ENCODE data around the gene IFI44.
A peak's percentile ranks its signal among the peaks of the same experiment; 100 is the strongest.

The IFI44 gene, protein sequence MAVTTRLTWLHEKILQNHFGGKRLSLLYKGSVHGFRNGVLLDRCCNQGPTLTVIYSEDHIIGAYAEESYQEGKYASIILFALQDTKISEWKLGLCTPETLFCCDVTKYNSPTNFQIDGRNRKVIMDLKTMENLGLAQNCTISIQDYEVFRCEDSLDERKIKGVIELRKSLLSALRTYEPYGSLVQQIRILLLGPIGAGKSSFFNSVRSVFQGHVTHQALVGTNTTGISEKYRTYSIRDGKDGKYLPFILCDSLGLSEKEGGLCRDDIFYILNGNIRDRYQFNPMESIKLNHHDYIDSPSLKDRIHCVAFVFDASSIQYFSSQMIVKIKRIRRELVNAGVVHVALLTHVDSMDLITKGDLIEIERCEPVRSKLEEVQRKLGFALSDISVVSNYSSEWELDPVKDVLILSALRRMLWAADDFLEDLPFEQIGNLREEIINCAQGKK

DNA sequence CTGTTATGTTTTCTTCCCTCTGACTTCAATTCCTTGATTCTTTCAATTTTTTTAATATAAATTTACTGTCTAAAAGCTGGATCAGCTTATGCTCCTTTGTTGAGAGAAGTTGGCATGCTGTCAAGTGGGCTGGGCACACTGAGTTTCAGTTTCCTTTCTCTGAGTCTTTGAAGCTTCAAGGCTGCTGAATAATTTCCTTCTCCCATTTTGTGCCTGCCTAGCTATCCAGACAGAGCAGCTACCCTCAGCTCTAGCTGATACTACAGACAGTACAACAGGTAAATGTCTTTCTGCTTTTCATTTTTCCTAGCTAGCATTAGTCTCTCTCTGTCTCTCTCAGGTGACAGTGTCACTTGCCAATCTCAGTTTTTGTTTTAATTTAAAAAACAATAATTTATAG, at the start of gene IFI44:
Gene IFI44, plus strand, starts transcription at position 204 of the 400 bp plus-strand sequence. CDS start 365 bp downstream, outside the sequence.
- peak; percentile 76 for DNase-seq

DNA sequence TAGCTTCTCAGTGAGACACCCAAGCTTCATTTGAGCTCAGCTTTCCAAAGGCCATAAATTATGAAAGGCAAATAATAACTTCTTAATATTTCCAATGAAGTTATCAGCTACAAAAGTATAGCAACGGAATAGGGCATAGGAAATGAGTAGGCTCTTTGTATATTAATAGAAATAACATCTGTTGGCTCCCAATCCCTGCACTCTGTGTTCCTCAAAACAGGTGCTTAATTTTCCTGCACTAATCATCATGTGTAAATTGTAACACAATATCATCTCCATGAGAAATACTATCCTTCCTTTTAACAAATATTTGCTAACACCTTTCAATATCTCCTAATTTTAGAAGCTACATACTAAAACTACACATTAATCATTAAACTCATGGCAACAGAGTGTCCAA, 48.6 kb upstream of the IFI44 start:
- DNase-seq: no peak

DNA sequence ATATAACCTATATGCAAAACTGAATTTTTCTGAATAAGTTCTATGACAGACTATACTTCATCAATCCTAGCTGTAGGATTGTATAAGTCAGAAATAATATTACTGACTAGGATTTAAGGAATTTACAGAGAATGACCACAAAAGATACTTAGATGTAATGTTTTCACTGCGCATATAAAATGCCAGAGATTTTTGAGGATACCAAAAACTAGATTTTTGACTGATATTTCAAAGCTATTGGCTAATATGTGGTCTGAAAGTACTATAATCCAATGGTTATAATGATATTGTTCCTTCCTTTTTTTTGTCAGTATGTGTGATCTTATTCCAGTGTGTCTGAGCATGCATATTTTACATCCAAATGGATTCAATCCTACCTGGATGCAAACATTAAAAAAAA, 46.4 kb upstream of the IFI44 start:
- no peak for DNase-seq

DNA sequence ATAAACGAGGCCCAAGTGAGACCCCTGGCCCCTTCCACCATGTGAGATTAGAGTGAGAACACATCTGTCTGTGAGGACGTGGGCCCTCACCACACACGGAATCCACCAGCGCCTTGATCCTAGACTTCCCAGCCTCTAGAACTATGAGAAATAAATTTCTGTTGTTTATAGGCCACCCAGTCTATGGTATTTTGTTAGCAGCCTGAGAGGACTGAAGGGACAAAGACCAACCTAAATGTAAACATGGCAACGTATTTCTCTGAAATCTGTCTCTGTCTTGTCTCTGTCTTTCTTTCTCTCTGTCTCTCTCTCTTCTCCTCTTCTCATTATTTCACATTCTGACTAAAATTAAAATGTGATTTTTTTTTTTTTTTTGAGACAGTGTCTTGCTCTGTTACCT, 45.0 kb upstream of the IFI44 start:
- no peak for DNase-seq

DNA sequence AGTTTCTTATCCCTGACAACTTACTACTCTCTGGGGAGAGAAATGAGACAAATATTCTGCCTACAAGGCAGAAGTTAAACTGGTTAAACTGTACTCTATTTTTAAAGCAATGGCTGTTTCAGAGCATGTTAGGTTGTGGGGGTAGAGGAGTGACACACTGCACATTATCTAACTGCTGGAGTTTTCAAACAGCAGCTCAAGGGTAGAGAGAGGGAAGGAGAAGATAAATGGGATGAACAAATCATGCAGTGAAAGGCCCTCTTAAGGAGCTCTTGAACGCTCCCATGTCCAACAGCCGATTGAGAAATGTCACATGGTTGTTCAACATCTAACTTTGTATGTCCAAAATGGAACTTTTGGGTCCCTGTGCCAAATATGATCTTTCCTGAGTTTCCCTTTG, 43.4 kb upstream of the IFI44 start:
- no peak for DNase-seq

DNA sequence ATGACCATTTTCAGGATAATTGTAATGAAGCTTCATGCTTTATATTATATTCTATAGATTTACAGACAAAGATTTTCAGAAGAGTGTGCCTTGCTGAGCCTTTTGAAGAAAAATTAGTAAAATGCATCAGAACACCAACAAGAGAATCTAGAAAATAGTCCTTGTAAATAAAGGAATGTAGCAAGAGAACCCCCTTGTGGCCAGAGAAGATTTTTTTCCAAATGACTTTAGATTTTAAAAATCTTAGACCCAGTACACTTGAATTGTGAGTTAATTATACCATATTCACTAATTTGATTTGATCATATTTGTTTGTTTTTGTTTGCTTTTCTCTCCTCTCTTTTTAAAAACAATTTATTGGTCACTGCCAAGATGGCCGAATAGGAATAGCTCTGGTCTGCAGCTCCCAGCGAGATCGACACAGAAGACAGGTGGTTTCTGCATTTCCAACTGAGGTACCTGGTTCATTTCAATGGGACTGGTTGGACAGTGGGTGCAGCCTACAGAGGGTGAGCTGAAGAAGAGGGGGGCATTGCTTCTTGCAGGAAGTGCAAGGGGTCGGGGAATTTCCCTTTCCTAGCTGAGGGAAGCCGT, 42.2 kb upstream of the IFI44 start:
- no peak for DNase-seq

DNA sequence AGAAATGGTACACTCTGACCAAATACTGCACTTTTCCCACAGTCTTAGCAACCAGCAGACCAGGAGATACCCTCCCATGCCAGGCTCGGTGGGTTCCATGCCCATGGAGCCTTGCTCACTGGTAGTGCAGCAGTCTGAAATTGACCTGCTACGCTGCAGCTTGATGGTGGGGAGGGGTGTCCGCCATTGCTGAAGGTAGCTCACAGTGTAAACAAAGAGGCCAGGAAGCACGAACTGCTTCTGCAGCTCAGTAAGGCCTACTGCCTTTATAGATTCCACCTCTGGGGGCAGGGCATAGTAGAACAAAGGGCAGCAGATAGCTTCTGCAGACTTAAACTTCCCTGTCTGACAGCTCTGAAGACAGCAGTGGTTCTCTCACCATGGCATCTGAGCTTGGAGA, 41.7 kb upstream of the IFI44 start:
- DNase-seq: no peak

DNA sequence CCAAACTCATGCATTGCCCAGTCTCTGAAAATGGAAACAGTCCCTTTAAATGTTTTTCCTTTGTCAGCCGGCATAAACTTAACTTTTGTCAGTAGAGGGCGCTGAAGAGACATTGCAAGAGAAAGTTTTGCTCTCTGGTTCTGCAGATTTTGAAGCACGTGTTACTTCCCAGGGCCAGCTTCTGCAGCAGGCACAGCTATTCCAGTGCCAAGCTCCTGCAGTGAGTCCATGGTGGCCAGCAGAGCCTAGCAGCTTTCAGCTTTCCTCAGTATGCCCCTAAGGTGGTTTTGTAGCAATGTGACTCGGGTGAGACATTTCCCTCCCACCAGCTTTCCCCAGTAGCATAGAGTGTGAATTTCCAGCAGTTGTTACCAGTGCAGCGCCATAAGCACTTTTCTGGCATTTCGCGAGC, 32.0 kb upstream of the IFI44 start:
- peak; percentile 69 for DNase-seq

DNA sequence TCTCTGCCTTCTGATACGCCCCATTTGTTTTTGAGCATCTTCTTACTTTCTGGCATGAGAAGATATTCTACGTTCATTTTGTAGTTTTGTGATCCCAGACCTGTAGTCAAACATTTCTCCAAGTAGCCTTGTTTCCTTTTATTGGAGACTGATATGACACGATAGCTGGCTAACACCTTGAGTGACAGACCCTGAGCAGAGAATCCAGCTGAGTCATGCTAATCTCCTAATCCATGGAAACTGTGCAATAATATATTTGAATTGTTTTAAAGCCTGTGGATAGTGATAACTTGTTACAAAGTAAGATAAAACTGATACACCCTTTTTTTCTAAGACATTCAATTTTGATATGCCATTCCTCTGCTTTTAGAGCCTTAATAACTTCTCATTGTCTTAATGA, 30.6 kb upstream of the IFI44 start:
- no peak for DNase-seq

DNA sequence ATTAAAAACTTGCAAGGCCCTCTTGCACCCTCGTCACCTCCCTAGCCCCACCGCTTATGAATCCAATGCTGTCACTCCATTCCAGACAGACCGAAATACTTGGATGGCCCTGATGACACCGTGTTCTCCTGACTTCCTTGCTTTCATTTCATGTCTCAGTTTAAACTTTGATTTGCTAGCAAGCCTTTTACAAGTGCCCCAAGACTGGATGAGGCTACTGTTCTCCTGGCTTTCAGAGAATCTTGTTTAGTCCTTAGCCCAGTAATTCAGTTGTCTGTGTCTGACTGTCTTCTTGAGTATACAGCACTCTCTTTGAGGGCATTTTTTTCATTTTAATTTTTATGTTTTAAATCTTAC, 30.2 kb upstream of the IFI44 start:
- no peak for DNase-seq

DNA sequence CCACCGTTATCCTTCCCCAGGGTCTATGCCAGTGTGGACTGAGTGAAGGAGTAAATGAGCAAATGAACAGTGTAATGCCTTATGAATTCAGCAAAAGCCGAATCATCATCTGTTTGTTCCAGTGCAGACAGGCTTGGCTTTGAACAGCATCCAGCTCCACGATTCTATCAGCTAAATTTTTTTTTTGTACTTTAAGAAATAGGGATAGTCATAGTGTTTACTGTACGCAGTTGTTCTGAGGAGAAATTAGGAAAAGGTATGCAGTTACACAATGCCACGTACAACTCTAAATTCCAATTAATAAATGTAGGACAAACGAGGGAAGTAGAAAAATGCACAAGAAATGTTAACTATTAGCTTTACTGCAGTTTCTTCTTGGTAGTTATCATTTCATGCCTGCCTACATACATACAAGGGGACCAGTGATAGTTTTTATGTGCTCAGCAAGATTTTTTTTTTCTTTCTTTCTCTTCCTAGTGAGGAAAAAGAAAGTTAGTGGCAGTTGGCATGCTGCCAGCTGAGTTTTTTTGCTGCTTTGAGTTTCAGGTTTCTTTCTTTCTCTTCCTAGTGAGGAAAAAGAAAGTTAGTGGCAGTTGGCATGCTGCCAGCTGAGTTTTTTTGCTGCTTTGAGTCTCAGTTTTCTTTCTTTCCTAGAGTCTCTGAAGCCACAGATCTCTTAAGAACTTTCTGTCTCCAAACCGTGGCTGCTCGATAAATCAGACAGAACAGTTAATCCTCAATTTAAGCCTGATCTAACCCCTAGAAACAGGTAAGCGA, 29.6 kb upstream of the IFI44 start, which contains the start of gene IFI44L:
Gene IFI44L, plus strand, starts transcription at position 646 of the 777 bp plus-strand sequence. CDS start 7,468 bp downstream, outside the sequence.
- peak; percentile 3 for DNase-seq

DNA sequence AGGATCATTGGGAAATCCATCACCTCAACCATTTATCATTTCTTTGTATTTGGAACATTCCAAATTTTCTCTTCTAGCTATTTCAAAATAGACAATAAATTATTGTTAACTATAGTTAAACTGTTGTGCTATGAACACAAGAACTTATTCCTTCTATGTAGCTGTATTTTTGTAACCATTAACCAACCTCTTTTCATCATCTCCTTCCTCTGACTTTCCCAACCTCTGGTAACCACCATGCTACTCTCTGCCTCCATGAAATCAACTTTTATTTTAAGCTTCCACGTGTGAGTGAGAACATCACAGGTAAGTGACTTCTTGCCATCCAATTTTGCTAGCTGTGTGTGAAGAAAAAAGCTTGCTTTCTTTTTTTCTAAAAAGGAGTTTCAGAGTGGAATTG, 29.0 kb upstream of the IFI44 start:
- no peak for DNase-seq

DNA sequence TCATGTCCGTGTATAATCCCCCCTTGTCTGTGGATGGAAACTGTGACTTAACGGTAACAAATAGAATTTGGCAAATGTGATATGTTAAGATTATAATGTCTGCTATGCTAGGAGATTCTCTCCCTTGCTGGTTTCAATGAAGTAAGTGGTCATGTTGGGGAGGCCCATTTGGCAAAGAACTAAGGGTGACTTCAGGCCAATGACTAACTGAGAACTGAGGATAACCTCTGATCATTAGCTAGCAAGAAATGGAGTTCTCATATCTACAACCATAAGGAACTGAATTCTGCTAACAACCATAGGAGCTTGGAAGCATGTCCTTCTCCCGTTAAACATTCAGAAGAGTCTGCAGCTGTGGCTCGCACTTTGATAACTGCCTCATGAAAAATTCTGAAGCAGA, 27.1 kb upstream of the IFI44 start:
- DNase-seq: no peak

DNA sequence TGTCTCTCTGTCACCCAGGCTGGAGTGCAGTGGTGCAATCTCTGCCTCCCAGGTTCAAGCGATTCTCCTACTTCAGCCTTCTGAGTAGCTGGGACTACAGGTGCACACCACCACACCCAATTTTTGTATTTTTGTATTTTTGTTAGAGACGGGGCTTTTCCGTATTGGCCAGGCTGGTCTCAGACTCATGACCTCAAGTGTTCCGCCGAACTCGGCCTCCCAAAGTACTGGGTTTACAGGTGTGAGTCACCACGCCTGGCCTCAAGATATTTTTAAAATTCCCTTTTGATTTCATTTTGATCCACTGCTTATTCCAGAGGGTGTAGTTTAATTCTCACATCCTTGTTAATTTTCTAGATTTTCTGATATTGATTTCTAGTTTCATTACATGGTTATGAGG, 25.6 kb upstream of the IFI44 start:
- no peak for DNase-seq

DNA sequence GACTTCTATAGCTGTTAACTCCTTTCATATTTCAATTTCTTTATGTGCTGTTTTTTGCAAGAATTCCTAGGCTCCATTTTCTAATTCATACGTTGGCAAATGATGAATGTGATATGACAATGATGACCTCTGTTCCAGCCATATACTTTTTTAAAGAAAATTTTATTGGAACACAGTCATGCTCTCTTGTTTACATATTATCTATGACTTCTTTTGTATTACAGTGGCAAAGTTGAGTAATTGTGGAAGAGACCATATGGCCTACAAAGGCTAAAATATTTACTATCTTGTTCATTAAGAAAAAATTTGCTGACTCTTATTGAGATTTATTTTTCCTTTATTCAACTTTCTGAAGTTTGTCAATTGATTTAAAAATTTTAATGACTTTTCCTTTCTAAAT, 22.3 kb upstream of the IFI44 start:
- DNase-seq: no peak

DNA sequence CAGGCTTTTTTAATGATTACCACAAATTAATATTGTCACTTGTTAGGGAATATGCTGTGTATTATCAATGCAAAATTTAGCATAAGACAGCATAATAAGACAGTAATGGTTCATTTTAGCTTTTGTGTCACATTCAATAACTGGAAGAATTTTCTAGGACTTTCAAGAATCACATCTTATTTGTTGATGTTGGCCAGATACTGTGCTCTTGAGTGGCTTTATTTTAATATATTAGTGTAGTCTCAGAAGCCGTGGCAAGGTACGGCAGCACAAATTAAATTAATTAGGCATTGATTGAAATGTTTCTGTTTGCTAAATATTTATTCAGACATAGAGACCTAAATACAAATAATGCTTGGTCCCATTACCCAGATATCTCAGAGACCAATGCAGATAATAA, 19.0 kb upstream of the IFI44 start:
- DNase-seq: no peak

DNA sequence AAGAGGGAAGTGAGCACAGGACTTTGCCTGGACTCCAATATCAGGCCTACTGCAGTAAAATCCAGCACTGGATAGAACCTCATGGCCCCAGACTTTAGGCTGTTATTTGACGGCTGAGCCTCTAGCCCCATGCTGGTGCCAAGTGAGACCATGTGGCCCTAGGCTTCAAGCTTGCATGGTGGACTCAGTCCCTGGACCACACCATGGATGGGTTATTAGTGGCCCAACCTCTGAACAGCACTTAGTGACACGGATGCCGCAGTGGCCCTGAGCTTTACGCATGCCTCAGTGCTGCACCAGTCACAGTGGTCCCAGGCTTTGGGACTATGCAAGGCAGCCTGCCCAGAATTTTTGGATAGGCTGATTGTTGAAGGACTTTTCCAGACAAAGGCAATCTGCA, 16.4 kb upstream of the IFI44 start:
- no peak for DNase-seq

DNA sequence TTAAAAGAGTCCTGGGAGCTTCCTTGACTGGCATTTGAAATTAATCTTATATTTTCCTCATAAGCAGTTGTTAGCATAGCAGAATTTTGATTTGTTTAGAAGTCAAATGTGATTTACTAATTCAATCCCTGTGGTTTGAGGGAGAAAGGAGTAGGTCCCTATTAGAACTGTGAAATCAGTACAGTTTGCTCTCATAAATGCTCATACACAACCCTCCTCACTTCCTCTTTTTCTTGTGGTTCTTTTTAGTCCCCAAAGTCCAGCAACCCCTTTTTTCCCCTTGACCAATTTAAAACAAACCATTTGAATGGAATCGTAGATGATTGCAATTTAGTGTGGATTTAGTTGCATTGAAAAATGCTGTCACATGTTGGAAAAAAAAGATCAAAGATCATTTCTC, 9.2 kb upstream of the IFI44 start:
- DNase-seq: no peak

DNA sequence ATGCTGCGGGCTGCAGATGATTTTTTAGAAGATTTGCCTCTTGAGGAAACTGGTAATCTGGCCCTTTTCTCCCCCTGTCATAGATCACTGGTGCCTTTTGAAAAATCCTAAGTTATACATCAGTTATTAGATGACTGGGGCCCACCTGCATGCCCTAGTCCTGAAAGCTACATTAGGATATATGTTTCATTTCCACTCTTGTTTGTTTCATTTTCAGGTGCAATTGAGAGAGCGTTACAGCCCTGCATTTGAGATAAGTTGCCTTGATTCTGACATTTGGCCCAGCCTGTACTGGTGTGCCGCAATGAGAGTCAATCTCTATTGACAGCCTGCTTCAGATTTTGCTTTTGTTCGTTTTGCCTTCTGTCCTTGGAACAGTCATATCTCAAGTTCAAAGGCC, 8.1 kb upstream of the IFI44 start:
- no peak for DNase-seq

DNA sequence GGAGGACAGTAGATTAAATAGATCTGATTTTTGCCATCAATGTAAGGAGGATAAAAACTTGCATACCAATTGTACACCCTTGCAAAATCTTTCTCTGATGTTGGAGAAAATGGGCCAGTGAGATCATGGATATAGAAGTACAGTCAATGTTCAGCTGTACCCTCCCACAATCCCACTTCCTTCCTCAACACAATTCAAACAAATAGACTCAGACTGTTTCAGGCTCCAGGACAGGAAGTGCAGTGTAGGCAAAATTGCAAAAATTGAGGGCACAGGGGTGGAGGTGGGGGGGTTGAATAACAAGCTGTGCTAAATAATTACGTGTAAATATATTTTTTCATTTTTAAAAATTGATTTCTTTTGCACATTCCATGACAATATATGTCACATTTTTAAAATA, 3.9 kb upstream of the IFI44 start:
- peak; percentile 57 for DNase-seq

DNA sequence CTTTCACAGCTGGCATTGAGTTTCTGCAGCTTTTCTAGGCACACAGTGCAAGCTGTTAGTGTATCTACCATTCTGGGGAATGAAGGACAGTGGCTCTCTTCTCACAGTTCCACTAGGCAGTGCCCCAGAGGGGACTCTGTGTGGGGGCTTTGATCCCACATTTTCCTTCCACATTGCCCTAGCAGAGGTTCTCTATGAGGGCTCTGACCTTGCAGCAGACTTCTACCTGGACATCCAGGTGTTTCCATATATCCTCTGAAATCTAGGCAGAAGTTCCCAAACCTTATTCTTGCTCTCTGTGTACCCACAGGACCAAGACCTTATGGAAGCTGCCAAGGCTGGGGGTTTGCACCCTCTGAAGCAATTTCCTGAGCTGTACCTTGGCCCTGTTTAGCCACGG, 2.4 kb upstream of the IFI44 start:
- DNase-seq: no peak

DNA sequence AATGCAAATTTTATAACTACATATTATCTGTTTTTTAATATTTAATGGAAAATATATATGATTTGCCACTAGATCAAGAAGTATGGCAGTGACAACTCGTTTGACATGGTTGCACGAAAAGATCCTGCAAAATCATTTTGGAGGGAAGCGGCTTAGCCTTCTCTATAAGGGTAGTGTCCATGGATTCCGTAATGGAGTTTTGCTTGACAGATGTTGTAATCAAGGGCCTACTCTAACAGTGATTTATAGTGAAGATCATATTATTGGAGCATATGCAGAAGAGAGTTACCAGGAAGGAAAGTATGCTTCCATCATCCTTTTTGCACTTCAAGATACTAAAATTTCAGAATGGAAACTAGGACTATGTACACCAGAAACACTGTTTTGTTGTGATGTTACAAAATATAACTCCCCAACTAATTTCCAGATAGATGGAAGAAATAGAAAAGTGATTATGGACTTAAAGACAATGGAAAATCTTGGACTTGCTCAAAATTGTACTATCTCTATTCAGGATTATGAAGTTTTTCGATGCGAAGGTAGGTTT, 556 bp downstream of the IFI44 start:
- no peak for DNase-seq

DNA sequence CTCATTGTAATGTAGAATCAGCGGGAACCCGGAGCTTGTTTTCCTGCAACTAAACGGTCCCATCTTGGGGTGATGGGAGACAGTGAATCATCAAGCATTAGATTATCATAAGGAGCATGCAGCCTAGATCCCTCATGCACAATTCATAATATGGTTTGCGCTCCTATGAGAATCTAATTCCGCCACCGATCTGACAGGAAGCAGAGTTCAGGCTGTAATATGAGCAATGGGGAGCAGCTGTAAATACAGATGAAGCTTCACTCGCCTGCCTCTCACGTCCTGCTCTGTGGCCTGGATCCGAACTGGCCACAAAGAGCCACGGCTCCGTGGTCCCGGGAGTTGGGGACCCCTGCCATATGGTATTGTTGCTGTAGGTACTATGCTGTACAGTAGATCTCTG, 1.6 kb downstream of the IFI44 start:
- no peak for DNase-seq

Data from GDM1 (cell line).